CD14-positive monocyte (primary cell): ENCODE results near the gene TBPL2. TPM values are rescaled to one million over a fixed set of nuclear protein-coding genes. Genes with fewer than 3 reads are reported as not detected.

ENCODE experiments used
- DNase-seq, 3 donors: peaks; one replicate each; pipeline ENCODE4 v3.0.0-alpha.2; 2011 to 2022
- H2AFZ ChIP-seq: 2 replicates; pipeline ENCODE4 v1.6.0; 2012; ENCODE audit warnings: mild to moderate bottlenecking, low read depth, low read length, inconsistent platforms; ENCODE audit not compliant: insufficient read depth, poor library complexity, severe bottlenecking
- H3K27ac ChIP-seq, 2 donors: 1 replicate in 1 of 2; 2 replicates in 1 of 2; pipeline ENCODE4 v1.5.1; 2012 to 2013; ENCODE audit warnings: low read length in 2 of 2, control low read depth in 1 of 2, inconsistent platforms in 1 of 2, low read depth in 1 of 2, mild to moderate bottlenecking in 1 of 2
- H3K27me3 ChIP-seq, 2 donors: one replicate each; pipeline versions ENCODE4 v1.6.0 to v1.6.1; 2011 to 2013; ENCODE audit warnings: low read length in 2 of 2; ENCODE audit not compliant: control insufficient read depth in 2 of 2, insufficient read depth in 2 of 2
- H3K36me3 ChIP-seq, 2 donors: replicated peaks in 1 of 2; 1 replicate in 1 of 2; 2 replicates in 1 of 2; pipeline versions ENCODE4 v1.5.1 to v1.6.1; 2012 to 2013; ENCODE audit warnings: low read length in 2 of 2, control low read depth in 1 of 2, inconsistent platforms in 1 of 2, mild to moderate bottlenecking in 1 of 2; ENCODE audit not compliant: insufficient read depth in 2 of 2, control insufficient read depth in 1 of 2
- H3K4me1 ChIP-seq, 2 donors: 1 replicate in 1 of 2; 2 replicates in 1 of 2; pipeline versions ENCODE4 v1.5.1 to v1.6.1; 2012 to 2013; ENCODE audit warnings: low read length in 2 of 2, control low read depth in 1 of 2, inconsistent platforms in 1 of 2, mild to moderate bottlenecking in 1 of 2, moderate library complexity in 1 of 2; ENCODE audit not compliant: insufficient read depth in 2 of 2, control insufficient read depth in 1 of 2
- H3K4me2 ChIP-seq: replicated peaks from 2 replicates; pipeline ENCODE3; 2012; ENCODE audit warnings: low read length, moderate library complexity, mild to moderate bottlenecking; ENCODE audit not compliant: poor library complexity, severe bottlenecking; ENCODE audit errors: extremely low read depth
- H3K4me3 ChIP-seq, 3 experiments: fragments of 200-600 bp in 1 of 3; sonication (generic) in 1 of 3; replicated peaks in 1 of 3; 1 replicate in 2 of 3; 2 replicates in 1 of 3; pipeline ENCODE4 v1.5.1; 2011 to 2013; ENCODE audit warnings: low read length in 3 of 3, mild to moderate bottlenecking in 3 of 3, control low read depth in 2 of 3, low read depth in 2 of 3, inconsistent platforms in 1 of 3, moderate library complexity in 1 of 3
- H3K79me2 ChIP-seq: 2 replicates; pipeline ENCODE4 v1.6.0; 2012; ENCODE audit warnings: mild to moderate bottlenecking, control low read depth, inconsistent platforms, low read length, moderate library complexity; ENCODE audit not compliant: insufficient read depth
- H3K9ac ChIP-seq: 2 replicates; pipeline ENCODE4 v1.6.0; 2017; ENCODE audit warnings: low read length, mild to moderate bottlenecking; ENCODE audit not compliant: insufficient read depth, poor library complexity, severe bottlenecking
- H3K9me3 ChIP-seq, 2 donors: replicated peaks in 1 of 2; 1 replicate in 1 of 2; 2 replicates in 1 of 2; pipeline versions ENCODE4 v1.5.1 to v1.6.1; 2012 to 2013; ENCODE audit warnings: low read length in 2 of 2, control low read depth in 1 of 2; ENCODE audit not compliant: control insufficient read depth in 1 of 2, insufficient read depth in 1 of 2
- H4K20me1 ChIP-seq: 2 replicates; pipeline ENCODE4 v1.6.0; 2012; ENCODE audit warnings: mild to moderate bottlenecking, low read length, control low read depth, moderate library complexity; ENCODE audit not compliant: insufficient read depth
- H3K27ac Mint-ChIP-seq, 7 donors: one replicate each; pipeline ENCODE4 v1.8.0; 2020; ENCODE audit warnings: mild to moderate bottlenecking in 7 of 7, mixed read lengths in 7 of 7, moderate library complexity in 6 of 7, inconsistent platforms in 2 of 7
- H3K27me3 Mint-ChIP-seq, 3 donors: one replicate each; pipeline ENCODE4 v1.8.0; 2021 to 2022; ENCODE audit warnings: low read depth in 3 of 3, mild to moderate bottlenecking in 3 of 3, mixed read lengths in 3 of 3, moderate library complexity in 3 of 3, inconsistent platforms in 1 of 3
- H3K36me3 Mint-ChIP-seq, 2 donors: one replicate each; pipeline ENCODE4 v1.8.0; 2020; ENCODE audit warnings: mixed read lengths in 2 of 2, inconsistent platforms in 1 of 2, mild to moderate bottlenecking in 1 of 2
- H3K4me1 Mint-ChIP-seq: one replicate; pipeline ENCODE4 v1.8.0; 2020; ENCODE audit warnings: mild to moderate bottlenecking, mixed read lengths
- H3K4me3 Mint-ChIP-seq, 2 donors: one replicate each; pipeline ENCODE4 v1.8.0; 2020; ENCODE audit warnings: mild to moderate bottlenecking in 2 of 2, mixed read lengths in 2 of 2, moderate library complexity in 1 of 2
- H3K9me3 Mint-ChIP-seq, 7 donors: one replicate each; pipeline ENCODE4 v1.8.0; 2020 to 2022; ENCODE audit warnings: mixed read lengths in 7 of 7, mild to moderate bottlenecking in 6 of 7, moderate library complexity in 6 of 7, inconsistent platforms in 2 of 7
- CTCF ChIP-seq: fragments of 200-600 bp; IDR thresholded peaks from one replicate; pipeline ENCODE4 v1.8.0; 2022; ENCODE audit warnings: antibody characterized with exemption, mild to moderate bottlenecking
- WGBS: methylation state at CpG from one replicate; pipeline ENCODE4 v1.1.5; 2013; ENCODE audit warnings: missing lambda C conversion rate; ENCODE audit not compliant: insufficient coverage; 5-methylcytosine and 5-hydroxymethylcytosine counted together
- intact Hi-C, 2 donors: fragments of 100-400 bp; cut with micrococcal nuclease; formaldehyde crosslinking; loops; one replicate each; pipeline versions ENCODE4 v1.15.0 to v1.15.1; 2023
- polyA plus RNA-seq, 3 donors: library from polyadenylated mRNA; depleted of rRNA in 1 of 3; unstranded in 2 of 3; stranded (reverse) in 1 of 3; fragments of 300-500 nt in 2 of 3; fragments of >200 nt in 1 of 3; fragmentation: Illumina TruSeq in 2 of 3; gene quantifications; 1 replicate in 2 of 3; 2 replicates in 1 of 3; pipeline ENCODE4 v1.2.3, GENCODE V29; 2012 to 2021

TBPL2 gene
- polyA plus RNA-seq, 3 donors = not detected

DNA sequence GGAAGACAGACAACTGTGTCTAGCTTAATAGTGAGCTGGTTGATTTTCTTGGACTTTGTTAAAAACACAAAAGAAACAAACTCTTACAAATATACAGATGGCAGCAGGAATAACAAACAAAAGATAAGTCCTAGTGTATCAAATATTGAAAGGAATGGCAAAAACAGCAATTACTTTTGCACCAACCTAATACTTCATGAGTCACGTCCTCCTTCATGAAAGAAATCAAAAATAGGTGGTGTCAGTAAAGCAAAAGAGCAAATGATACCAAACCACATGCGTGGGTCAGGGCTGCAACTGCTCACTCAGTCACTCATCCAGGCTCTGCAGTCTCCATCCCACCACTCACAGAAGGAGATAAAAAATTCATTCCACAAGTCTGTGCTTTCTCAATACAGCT lies 40.6 kb downstream of the TBPL2 start:
- H3K79me2 ChIP-seq = peaks cover 43% of the 10 kb centered on the region
- intact Hi-C loops = loop anchor here in 1 of 2 donors (10.0 kb wide), 1 partner anchor 125 kb away; the partner anchor contains the start of gene FBXO34
- TF ChIP-seq CTCF = no peak
- Mint-ChIP-seq H3K4me3 (no peak overlapping the region), H3K27me3 (no peaks in the 10 kb centered on the region), H3K4me1 (peaks cover 12% of the 10 kb centered on the region), H3K9me3 (no peaks in the 10 kb centered on the region), H3K27ac (no peak overlapping the region), H3K36me3 (peaks cover 20 to 22% of the 10 kb centered on the region in 2 donors)
- H3K27me3 ChIP-seq = no peaks in the 10 kb centered on the region
- no peak overlapping the region for H2AFZ ChIP-seq
- H3K4me1 ChIP-seq = no peaks in the 10 kb centered on the region
- H3K9me3 ChIP-seq = no peaks in the 10 kb centered on the region
- no peak for DNase-seq
- WGBS = no CpG with 5 or more reads among the region's 2 CpGs
- peaks cover 49% of the 10 kb centered on the region for H4K20me1 ChIP-seq
- no peak overlapping the region for H3K9ac ChIP-seq
- H3K27ac ChIP-seq = no peak overlapping the region
- H3K4me3 ChIP-seq = no peak overlapping the region
- peaks cover 13 to 25% of the 10 kb centered on the region in 2 donors for H3K36me3 ChIP-seq
- no peak overlapping the region for H3K4me2 ChIP-seq

DNA sequence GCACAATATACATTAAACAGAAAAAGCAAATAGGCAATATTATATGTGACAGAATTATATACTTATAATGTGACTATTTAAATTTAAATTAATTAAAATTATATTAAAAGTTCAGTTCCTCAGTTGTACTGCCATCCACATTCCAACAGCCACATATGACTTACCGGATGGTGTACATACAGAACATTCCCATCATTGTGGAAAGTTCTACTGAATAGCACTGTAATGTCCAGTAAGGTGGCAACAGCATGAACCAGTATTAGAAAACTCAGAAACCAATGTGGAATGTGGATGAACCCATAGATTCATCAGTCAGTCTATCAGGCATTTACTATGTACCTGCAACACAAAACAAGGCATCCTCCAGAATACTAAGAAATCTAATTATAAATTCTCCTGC lies 41.2 kb downstream of the TBPL2 start:
- no peaks in the 10 kb centered on the region for H3K27me3 ChIP-seq
- peaks cover 42% of the 10 kb centered on the region for H4K20me1 ChIP-seq
- H3K27ac Mint-ChIP-seq = no peak overlapping the region
- H3K4me3 ChIP-seq = no peak overlapping the region
- WGBS = no CpG with 5 or more reads among the region's 1 CpG
- H3K9me3 Mint-ChIP-seq = no peaks in the 10 kb centered on the region
- H3K36me3 ChIP-seq = peaks cover 17 to 32% of the 10 kb centered on the region in 2 donors
- no peaks in the 10 kb centered on the region for H3K4me1 ChIP-seq
- H3K9me3 ChIP-seq = no peaks in the 10 kb centered on the region
- TF ChIP-seq CTCF = no peak
- peaks cover 26 to 28% of the 10 kb centered on the region in 2 donors for H3K36me3 Mint-ChIP-seq
- peaks cover 38% of the 10 kb centered on the region for H3K79me2 ChIP-seq
- no peak overlapping the region for H3K4me2 ChIP-seq
- no peak overlapping the region for H3K4me3 Mint-ChIP-seq
- no peak overlapping the region for H2AFZ ChIP-seq
- peaks cover 12% of the 10 kb centered on the region for H3K4me1 Mint-ChIP-seq
- intact Hi-C loops = no loop called here
- H3K9ac ChIP-seq = no peak overlapping the region
- no peak overlapping the region for H3K27ac ChIP-seq
- no peak for DNase-seq
- H3K27me3 Mint-ChIP-seq = no peaks in the 10 kb centered on the region
